Fibroblast of pulmonary artery (primary cell): ENCODE data around the gene MRPL53.
"Not testable (repeated sequence)": the region's sequence is repeated elsewhere in the genome, so short reads cannot be mapped to it uniquely, and the experiment has no call there.

Experiments
- DNase-seq: peaks from one replicate; pipeline ENCODE4 v3.0.0-alpha.2; 2010; ENCODE audit warnings: low read depth
- H3K4me3 ChIP-seq: replicated peaks from 2 replicates; pipeline ENCODE4 v1.5.1; 2011; ENCODE audit warnings: low read depth, mild to moderate bottlenecking, control low read depth, low read length, moderate library complexity
- TF ChIP-seq, protein P1 (sequence below): IDR thresholded peaks from 2 replicates; pipeline ENCODE4 v1.5.1; 2011; ENCODE audit warnings: mild to moderate bottlenecking, control low read depth, low read length, inconsistent platforms; ENCODE audit errors: missing control alignments

The MRPL53 gene

DNA sequence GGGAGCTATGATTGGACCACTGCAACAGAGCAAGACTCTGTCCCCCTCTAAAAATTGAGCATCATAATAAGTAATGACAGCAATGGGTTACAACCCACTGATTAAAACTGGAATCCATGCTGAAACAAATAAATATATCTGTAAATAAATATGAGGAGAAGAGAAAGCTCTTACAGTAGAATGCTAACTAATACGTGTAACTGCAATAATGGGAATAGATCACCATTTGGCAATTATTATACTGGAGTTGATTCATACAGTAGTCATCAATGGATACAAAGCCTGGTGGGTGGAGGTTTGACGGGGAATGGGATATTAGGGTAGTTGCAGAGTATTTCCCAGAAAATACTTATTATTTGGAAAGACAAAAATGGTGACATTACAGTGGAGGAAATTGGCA, 23.7 kb downstream of the MRPL53 start:
- TF ChIP-seq, protein P1, sequence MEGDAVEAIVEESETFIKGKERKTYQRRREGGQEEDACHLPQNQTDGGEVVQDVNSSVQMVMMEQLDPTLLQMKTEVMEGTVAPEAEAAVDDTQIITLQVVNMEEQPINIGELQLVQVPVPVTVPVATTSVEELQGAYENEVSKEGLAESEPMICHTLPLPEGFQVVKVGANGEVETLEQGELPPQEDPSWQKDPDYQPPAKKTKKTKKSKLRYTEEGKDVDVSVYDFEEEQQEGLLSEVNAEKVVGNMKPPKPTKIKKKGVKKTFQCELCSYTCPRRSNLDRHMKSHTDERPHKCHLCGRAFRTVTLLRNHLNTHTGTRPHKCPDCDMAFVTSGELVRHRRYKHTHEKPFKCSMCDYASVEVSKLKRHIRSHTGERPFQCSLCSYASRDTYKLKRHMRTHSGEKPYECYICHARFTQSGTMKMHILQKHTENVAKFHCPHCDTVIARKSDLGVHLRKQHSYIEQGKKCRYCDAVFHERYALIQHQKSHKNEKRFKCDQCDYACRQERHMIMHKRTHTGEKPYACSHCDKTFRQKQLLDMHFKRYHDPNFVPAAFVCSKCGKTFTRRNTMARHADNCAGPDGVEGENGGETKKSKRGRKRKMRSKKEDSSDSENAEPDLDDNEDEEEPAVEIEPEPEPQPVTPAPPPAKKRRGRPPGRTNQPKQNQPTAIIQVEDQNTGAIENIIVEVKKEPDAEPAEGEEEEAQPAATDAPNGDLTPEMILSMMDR = no peak
- no peak overlapping the region for H3K4me3 ChIP-seq
- no peak for DNase-seq

DNA sequence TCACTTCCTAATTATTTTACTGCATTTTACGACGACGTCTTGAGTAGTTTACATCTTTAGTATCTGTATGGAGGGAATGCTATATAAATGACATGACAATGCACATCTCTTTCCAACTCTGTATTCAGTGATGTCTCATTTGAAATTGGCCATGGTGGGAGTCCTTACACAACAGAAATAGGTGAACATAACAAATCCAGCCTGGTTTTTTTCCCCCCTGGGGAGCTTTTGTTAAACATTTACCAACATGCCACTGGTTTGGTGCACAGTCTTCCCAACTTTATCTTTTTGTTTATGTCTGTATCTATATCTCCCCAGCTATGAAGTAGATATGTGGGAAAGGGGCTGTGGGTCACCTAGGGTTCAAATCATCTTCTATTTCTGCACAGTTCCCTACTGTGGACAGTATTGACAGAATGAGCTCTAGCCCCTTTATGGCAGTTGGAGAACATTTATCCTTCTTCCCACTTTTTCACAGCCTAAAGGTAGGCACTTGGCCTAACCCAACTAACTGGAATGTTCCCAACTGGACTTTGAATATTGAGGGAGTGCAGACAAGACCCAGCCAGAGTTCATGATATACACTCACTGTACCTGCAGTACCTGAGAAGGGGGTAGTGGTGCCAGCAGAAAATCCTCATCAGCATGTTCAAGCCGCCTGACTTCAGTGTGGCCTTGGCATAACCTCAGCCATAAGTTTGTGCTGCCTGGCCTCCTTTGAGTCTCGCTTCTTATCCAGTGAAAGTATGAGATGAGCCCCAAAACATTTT, 25.1 kb downstream of the MRPL53 start:
- TF ChIP-seq, protein P1 = no peak
- no peak for DNase-seq

DNA sequence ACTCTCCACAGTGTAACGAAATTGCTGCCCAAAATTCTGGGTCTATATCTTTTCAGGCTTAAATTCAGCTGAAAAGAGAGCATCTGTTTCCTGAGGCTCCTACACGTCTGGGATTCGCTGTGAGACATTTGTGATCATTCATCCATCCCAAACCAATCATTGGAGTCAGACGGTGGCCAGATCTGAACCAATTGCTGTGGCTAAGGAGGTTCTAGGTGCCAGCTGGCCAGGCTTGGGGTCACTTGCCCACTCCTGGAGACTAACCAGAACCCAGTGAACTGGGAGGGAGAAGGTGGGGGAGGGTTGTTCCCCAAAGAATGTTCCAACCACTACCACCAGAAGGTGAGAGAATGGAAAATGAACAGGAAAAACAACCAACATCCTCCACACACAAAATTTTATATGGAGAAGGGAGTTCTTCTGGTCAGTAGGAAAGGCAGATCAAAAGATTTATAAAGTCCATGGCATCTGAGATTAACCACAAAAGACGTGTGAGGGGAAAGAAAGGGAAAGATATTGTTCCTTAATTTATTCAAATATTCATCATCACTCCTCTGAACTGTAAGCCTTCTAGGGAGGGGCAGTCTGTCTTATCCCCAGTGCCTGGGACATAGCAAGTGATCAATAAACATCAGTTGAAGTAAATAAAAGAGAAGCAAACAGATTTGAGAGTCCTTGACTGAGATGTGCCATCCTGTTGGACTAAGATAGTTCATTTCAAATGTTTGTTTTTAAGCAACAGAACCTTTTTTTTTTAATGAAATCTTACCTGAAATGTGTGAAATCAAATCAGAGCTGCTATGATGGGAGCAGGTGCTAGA, 27.8 kb downstream of the MRPL53 start:
- TF ChIP-seq, protein P1 = no peak
- DNase-seq = no peak

More for the DNA sequence above, 25.1 kb downstream of the MRPL53 start:
- no peak overlapping the region for H3K4me3 ChIP-seq

DNA sequence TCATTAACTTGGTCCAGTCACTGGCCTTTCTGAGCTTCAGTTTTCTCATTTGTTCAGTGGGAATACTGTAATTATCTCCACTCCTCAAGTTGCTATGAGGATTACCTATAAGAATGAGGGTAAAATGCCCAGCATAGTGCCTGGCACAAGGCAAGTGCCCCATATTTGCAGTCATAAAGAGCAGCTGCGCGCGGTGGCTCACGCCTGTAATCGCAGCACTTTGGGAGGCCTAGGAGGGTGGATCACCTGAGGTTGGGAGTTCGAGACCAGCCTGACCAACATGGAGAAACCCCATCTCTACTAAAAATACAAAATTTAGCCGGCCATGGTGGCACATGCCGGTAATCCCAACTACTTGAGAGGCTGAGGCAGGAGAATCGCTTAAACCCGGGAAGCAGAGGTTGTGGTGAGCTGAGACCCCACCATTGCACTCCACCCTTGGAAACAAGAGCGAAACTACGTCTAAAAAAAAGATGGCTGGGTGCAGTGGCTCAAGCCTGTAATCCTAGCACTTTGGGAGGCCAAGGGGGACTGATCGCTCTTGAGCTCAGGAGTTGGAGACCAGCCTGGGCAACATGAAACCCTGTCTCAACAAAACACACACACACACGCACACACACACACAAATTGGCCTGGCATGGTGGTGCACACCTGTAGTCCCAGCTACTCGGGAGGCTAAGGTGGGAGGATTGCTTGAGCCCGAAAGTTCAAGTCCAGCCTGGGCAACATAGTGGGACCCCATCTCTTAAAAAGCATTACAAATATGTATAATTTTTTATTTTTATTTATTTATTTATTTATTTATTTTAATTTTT, 29.8 kb downstream of the MRPL53 start:
- not testable (repeated sequence) for DNase-seq, H3K4me3 ChIP-seq

More for the DNA sequence above, 27.8 kb downstream of the MRPL53 start:
- H3K4me3 ChIP-seq = no peak overlapping the region

DNA sequence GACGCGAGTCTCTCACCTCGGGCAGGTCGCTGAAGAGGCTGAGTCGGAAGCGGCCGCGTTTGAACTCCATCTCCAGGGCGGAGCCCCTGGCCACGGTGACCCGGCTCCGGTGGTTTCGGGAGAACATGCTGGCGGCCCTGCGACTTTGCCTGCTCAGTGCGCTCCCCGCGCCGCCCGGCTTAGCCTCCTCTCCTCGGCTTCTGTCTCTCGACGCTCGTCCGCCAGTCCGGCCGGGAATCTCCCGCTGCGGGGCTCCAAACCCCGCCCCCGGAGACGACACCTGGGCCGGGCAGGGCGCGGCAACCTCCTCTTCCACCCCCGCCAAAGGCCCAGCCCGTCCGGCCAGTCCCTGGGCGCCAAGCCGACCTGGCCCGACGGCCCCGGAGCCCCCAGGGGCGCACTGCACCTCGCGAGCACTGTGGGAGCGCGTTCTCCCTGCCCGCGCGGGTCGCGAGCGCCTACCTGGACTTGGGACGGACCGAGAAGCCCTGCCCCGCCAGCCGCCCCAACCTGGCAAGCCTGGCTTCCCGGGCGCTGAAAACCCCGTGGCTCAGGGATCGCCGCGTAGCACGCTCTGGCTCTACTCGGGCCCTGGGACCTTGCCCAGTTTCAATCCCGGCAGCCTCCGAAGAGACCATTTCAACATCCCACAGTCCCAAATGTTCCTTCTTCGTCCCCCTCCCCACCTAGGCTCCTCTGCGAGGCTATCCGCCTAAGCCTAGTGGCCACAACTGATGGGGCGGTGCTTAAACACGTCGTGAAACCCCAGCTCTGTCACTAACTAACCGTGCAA, 30.6 kb downstream of the MRPL53 start, which contains the start of gene RTKN:
TSS of gene RTKN (minus strand) at position 248 of the 793 bp plus-strand sequence. CDS start at position 127, 121 bp downstream.
- TF ChIP-seq, protein P1 = no peak
- DNase-seq = no peak
- H3K4me3 ChIP-seq = peak within 1 kb of the TSS; percentile 68

DNA sequence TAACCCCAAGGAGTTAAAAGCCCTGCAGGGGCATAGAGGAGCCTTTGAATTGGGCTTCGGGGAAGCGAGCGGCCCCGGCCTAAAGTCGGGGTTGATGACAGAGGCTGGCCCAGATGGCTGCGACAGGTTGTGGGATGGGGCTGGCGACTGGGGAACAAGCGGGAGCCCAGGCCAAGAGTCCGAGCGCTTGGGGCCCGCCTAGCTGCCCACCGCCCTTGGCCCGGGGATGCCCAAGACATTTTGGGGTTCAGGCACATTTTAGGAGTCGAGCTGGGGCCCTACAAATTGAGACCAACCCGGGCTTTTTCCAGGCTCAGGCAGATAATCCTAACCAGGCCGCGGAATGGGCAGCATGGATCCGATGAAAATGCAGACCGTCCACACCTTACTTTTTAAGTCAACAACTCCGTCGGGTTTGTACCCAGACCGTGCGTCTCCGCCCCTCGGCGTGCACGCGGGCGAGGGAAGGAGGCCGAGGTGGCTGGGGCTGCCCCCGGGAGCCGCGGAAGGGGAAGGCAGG, 31.2 kb downstream of the MRPL53 start:
- no peak for DNase-seq
- TF ChIP-seq, protein P1 = no peak
- no peak overlapping the region for H3K4me3 ChIP-seq
